Natural killer cell (primary cell): ENCODE data around the gene EZR. TPM values are rescaled to one million over a fixed set of nuclear protein-coding genes. Genes with fewer than 3 reads are reported as not detected.

Experiments
- ATAC-seq, 3 donors: fragments of 150-1000 bp in 2 of 3; fragments of 200-7000 bp in 1 of 3; cut with Tn5 transposase; 1 replicate in 1 of 3; 2 replicates in 2 of 3; pipeline ENCODE4 v1.10.0; 2021; ENCODE audit warnings: mild to moderate bottlenecking in 2 of 3, moderate library complexity in 2 of 3
- DNase-seq, 2 donors: peaks; one replicate each; pipeline versions ENCODE4 v3.0.0 to v3.0.0-alpha.2; 2013 to 2021; ENCODE audit warnings: mixed read lengths in 1 of 2
- H3K27ac ChIP-seq: one replicate; pipeline ENCODE4 v1.5.1; 2013; ENCODE audit warnings: mild to moderate bottlenecking, low read length
- H3K27me3 ChIP-seq: one replicate; pipeline ENCODE4 v1.6.1; 2013; ENCODE audit warnings: low read length; ENCODE audit not compliant: control insufficient read depth, insufficient read depth
- H3K36me3 ChIP-seq: one replicate; pipeline ENCODE4 v1.6.1; 2013; ENCODE audit warnings: low read length; ENCODE audit not compliant: control insufficient read depth, insufficient read depth
- H3K4me1 ChIP-seq: one replicate; pipeline ENCODE4 v1.6.1; 2013; ENCODE audit warnings: low read length; ENCODE audit not compliant: control insufficient read depth, insufficient read depth
- H3K4me3 ChIP-seq: one replicate; pipeline ENCODE4 v1.5.1; 2013; ENCODE audit warnings: low read length
- H3K9me3 ChIP-seq: one replicate; pipeline ENCODE4 v1.6.1; 2013; ENCODE audit warnings: low read length; ENCODE audit not compliant: control insufficient read depth, insufficient read depth
- H3K27ac Mint-ChIP-seq, 2 donors: one replicate each; pipeline ENCODE4 v1.8.0; 2022; ENCODE audit warnings: mild to moderate bottlenecking in 2 of 2, mixed read lengths in 2 of 2, moderate library complexity in 1 of 2
- H3K27me3 Mint-ChIP-seq, 2 donors: one replicate each; pipeline ENCODE4 v1.8.0; 2022; ENCODE audit warnings: low read depth in 2 of 2, mixed read lengths in 2 of 2
- H3K36me3 Mint-ChIP-seq: one replicate; pipeline ENCODE4 v1.8.0; 2022; ENCODE audit warnings: mixed read lengths
- H3K4me1 Mint-ChIP-seq, 2 donors: one replicate each; pipeline ENCODE4 v1.8.0; 2022; ENCODE audit warnings: mixed read lengths in 2 of 2
- H3K4me3 Mint-ChIP-seq: one replicate; pipeline ENCODE4 v1.8.0; 2022; ENCODE audit warnings: mild to moderate bottlenecking, moderate library complexity, mixed read lengths
- H3K9me3 Mint-ChIP-seq, 2 donors: one replicate each; pipeline ENCODE4 v1.8.0; 2022; ENCODE audit warnings: mixed read lengths in 2 of 2
- CTCF ChIP-seq: fragments of 200-600 bp; IDR thresholded peaks from one replicate; pipeline ENCODE4 v1.8.0; 2022; ENCODE audit warnings: antibody characterized with exemption
- WGBS: methylation state at CpG from one replicate; pipeline ENCODE4 v1.1.7; 2013; ENCODE audit warnings: missing lambda C conversion rate; ENCODE audit not compliant: insufficient coverage; 5-methylcytosine and 5-hydroxymethylcytosine counted together
- intact Hi-C: fragments of 100-400 bp; cut with micrococcal nuclease; formaldehyde crosslinking; loops from one replicate; pipeline ENCODE4 v1.14.2; 2022
- total RNA-seq, 4 donors: library from RNA; stranded (reverse); fragments of 120-200 nt in 1 of 4; gene quantifications; one replicate each; pipeline versions ENCODE4 v1.2.3 to v1.2.4, GENCODE V29; 2013 to 2022

Gene EZR
- total RNA-seq, 3 donors from 2014 or later (not counting 1 experiment from before 2014, with no cell fraction given): 119 to 157 (median 133) TPM

DNA sequence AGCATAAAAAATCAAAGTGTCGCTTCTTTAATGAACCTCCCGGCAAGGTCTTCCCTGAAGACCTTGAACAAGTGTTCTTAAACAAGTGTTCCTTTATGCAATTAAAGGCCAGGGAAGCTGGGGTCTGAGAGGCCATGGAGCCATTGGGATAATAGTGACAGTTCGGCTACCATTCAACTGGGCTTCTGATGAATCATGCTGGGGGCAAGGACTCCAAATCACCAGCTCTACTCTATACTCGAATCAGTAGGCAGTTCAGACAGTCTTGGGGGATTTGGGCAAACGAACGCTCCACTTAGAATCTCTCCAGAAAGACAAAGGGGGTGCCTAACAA lies 34.7 kb upstream of the EZR start:
- no peak for TF ChIP-seq CTCF
- peak in 1 of 2 donors; percentile 27 for DNase-seq
- H3K27ac Mint-ChIP-seq: no peak overlapping the region
- peak overlapping the region; percentile 22 for H3K4me3 ChIP-seq
- WGBS: 90% methylated on average over 6 of the region's 6 CpGs
- ATAC-seq: no peak
- peaks cover 19 to 22% of the 10 kb centered on the region in 2 donors for H3K4me1 Mint-ChIP-seq
- H3K4me1 ChIP-seq: peaks cover 58% of the 10 kb centered on the region
- H3K27me3 Mint-ChIP-seq: no peaks in the 10 kb centered on the region
- no peaks in the 10 kb centered on the region for H3K9me3 Mint-ChIP-seq
- no peaks in the 10 kb centered on the region for H3K9me3 ChIP-seq
- intact Hi-C loops: loop anchor here (5.0 kb wide), 4 partner anchors 137 to 687 kb away; partner anchors contain the start of genes GTF2H5, SERAC1 and SYTL3
- no peaks in the 10 kb centered on the region for H3K36me3 ChIP-seq
- H3K4me3 Mint-ChIP-seq: no peak overlapping the region
- peak overlapping the region; percentile 91 for H3K27ac ChIP-seq
- H3K36me3 Mint-ChIP-seq: no peaks in the 10 kb centered on the region
- H3K27me3 ChIP-seq: no peaks in the 10 kb centered on the region

GRCh38 chr6:158853072-158853879 lies 34.1 kb upstream of the EZR start:
- Histone ChIP-seq H3K9me3 (no peaks in the 10 kb centered on the region), H3K4me1 (peaks cover 64% of the 10 kb centered on the region), H3K27me3 (no peaks in the 10 kb centered on the region), H3K4me3 (peak overlapping the region; percentile 22), H3K36me3 (no peaks in the 10 kb centered on the region), H3K27ac (peak overlapping the region; percentile 91)
- no peaks in the 10 kb centered on the region for H3K9me3 Mint-ChIP-seq
- intact Hi-C loops: loop anchor here (5.0 kb wide), 4 partner anchors 136 to 686 kb away; partner anchors contain the start of genes GTF2H5, SERAC1 and SYTL3
- no peak overlapping the region for H3K4me3 Mint-ChIP-seq
- no peak for TF ChIP-seq CTCF
- ATAC-seq: peak; percentile 65 to 86 (median 73)
- DNase-seq: peak; percentile 77 to 93
- WGBS: 28% methylated on average over 13 of the region's 13 CpGs
- H3K27ac Mint-ChIP-seq: no peak overlapping the region
- no peaks in the 10 kb centered on the region for H3K36me3 Mint-ChIP-seq
- H3K27me3 Mint-ChIP-seq: no peaks in the 10 kb centered on the region
- peaks cover 25 to 27% of the 10 kb centered on the region in 2 donors for H3K4me1 Mint-ChIP-seq

GRCh38 chr6:158852312-158853071 lies 33.3 kb upstream of the EZR start:
- H3K36me3 ChIP-seq: no peaks in the 10 kb centered on the region
- Mint-ChIP-seq H3K9me3 (no peaks in the 10 kb centered on the region), H3K36me3 (no peaks in the 10 kb centered on the region), H3K4me1 (peaks cover 28 to 31% of the 10 kb centered on the region in 2 donors), H3K4me3 (no peak overlapping the region), H3K27ac (no peak overlapping the region), H3K27me3 (no peaks in the 10 kb centered on the region)
- ATAC-seq: peak in 2 of 3 donors; percentile 1 to 4
- DNase-seq: peak; percentile 18 to 39
- 82% methylated on average over 11 of the region's 11 CpGs for WGBS
- intact Hi-C loops: loop anchor here (5.0 kb wide), 4 partner anchors 135 to 685 kb away; partner anchors contain the start of genes GTF2H5, SERAC1 and SYTL3
- H3K4me1 ChIP-seq: peaks cover 68% of the 10 kb centered on the region
- H3K9me3 ChIP-seq: no peaks in the 10 kb centered on the region
- no peaks in the 10 kb centered on the region for H3K27me3 ChIP-seq
- TF ChIP-seq CTCF: no peak
- H3K4me3 ChIP-seq: peak overlapping the region; percentile 22
- H3K27ac ChIP-seq: peak overlapping the region; percentile 91
